UCSD-AML1 (cell line): ENCODE results near the gene TMPRSS2.

ENCODE experiments used
- DNase-seq: peaks from one replicate; lab custom pipeline; 2025; ENCODE audit not compliant: unreplicated experiment; lab: John Stamatoyannopoulos, UW

TMPRSS2 gene

GRCh38 chr21:41507521-41508414, at the start of gene TMPRSS2:
Gene TMPRSS2 (minus strand): TSS chr21:41508158. CDS start chr21:41498133, 10,025 bp downstream.
- DNase-seq = no peak

- DNase-seq = no peak
These were observed 47.1 kb upstream of the TMPRSS2 start for GRCh38 chr21:41555057-41555456.

- DNase-seq = no peak
These were observed 44.3 kb upstream of the TMPRSS2 start for GRCh38 chr21:41552254-41552653.

- no peak for DNase-seq
These were observed 40.8 kb upstream of the TMPRSS2 start for GRCh38 chr21:41548781-41549180.

- DNase-seq = no peak
These were observed 39.2 kb upstream of the TMPRSS2 start for GRCh38 chr21:41547111-41547510.

GRCh38 chr21:41545500-41546359, 37.8 kb upstream of the TMPRSS2 start:
- DNase-seq = no peak

GRCh38 chr21:41542727-41543126, 34.8 kb upstream of the TMPRSS2 start:
- no peak for DNase-seq

GRCh38 chr21:41537356-41537755, 29.4 kb upstream of the TMPRSS2 start:
- no peak for DNase-seq

GRCh38 chr21:41536827-41537103, 28.8 kb upstream of the TMPRSS2 start:
- DNase-seq = no peak

- DNase-seq = no peak
These were observed 28.3 kb upstream of the TMPRSS2 start for GRCh38 chr21:41536076-41536826.

- DNase-seq = no peak
These were observed 22.4 kb upstream of the TMPRSS2 start for GRCh38 chr21:41530366-41530765.

GRCh38 chr21:41529769-41530168, 21.8 kb upstream of the TMPRSS2 start:
- DNase-seq = no peak

- DNase-seq = no peak
These were observed 18.6 kb upstream of the TMPRSS2 start for GRCh38 chr21:41526478-41527087.

GRCh38 chr21:41523175-41523574, 15.2 kb upstream of the TMPRSS2 start:
- no peak for DNase-seq

- DNase-seq = no peak
These were observed 13.6 kb upstream of the TMPRSS2 start for GRCh38 chr21:41521489-41522027.

- no peak for DNase-seq
These were observed 12.8 kb upstream of the TMPRSS2 start for GRCh38 chr21:41520560-41521442.

- no peak for DNase-seq
These were observed 12.0 kb upstream of the TMPRSS2 start for GRCh38 chr21:41519806-41520559.

GRCh38 chr21:41518757-41519156, 10.8 kb upstream of the TMPRSS2 start:
- no peak for DNase-seq

- no peak for DNase-seq
These were observed 3.9 kb upstream of the TMPRSS2 start for GRCh38 chr21:41511858-41512257.
